Heart right ventricle (tissue), 16 donors: ENCODE measurements around the gene PREX1. TPM values are rescaled to one million over a fixed set of nuclear protein-coding genes. Genes with fewer than 3 reads are reported as not detected.
"Not testable (repeated sequence)": the region's sequence is repeated elsewhere in the genome, so short reads cannot be mapped to it uniquely, and the experiment has no call there.

ENCODE experiments used
- ATAC-seq, 8 donors: fragments of 200-7000 bp; cut with Tn5 transposase; one replicate each; pipeline ENCODE4 v1.9.1; 2020; ENCODE audit warnings: mild to moderate bottlenecking in 8 of 8, moderate library complexity in 8 of 8, moderate number of reproducible peaks in 1 of 8
- DNase-seq, 2 donors: peaks; one replicate each; pipeline ENCODE4 v3.0.0-alpha.2; 2020
- H3K27ac ChIP-seq, 10 donors: fragments of 200-600 bp; sonication (generic) in 2 of 10; one replicate each; pipeline versions ENCODE4 v1.5.0 to v1.8.0; 2020 to 2022; ENCODE audit warnings: mild to moderate bottlenecking in 3 of 10
- H3K27me3 ChIP-seq, 7 donors: fragments of 200-600 bp; one replicate each; pipeline ENCODE4 v1.8.0; 2021 to 2022; ENCODE audit warnings: mild to moderate bottlenecking in 2 of 7
- H3K36me3 ChIP-seq, 9 donors: fragments of 200-600 bp; sonication (generic) in 1 of 9; one replicate each; pipeline versions ENCODE4 v1.5.0 to v1.8.0; 2020 to 2022; ENCODE audit warnings: mild to moderate bottlenecking in 2 of 9
- H3K4me1 ChIP-seq, 9 donors: fragments of 200-600 bp; sonication (generic) in 1 of 9; one replicate each; pipeline versions ENCODE4 v1.5.0 to v1.8.0; 2020 to 2022; ENCODE audit warnings: mild to moderate bottlenecking in 4 of 9
- H3K4me3 ChIP-seq, 10 donors: fragments of 200-600 bp; sonication (generic) in 2 of 10; one replicate each; pipeline versions ENCODE4 v1.5.0 to v1.8.0; 2020 to 2022; ENCODE audit warnings: mild to moderate bottlenecking in 7 of 10, moderate library complexity in 2 of 10
- H3K9me3 ChIP-seq, 11 donors: fragments of 200-600 bp in 10 of 11; sonication (generic) in 2 of 11; one replicate each; pipeline versions ENCODE4 v1.5.0 to v1.8.0; 2013 to 2022; ENCODE audit warnings: mild to moderate bottlenecking in 2 of 11, control low read depth in 1 of 11, moderate library complexity in 1 of 11
- WGBS, 2 donors: extraction: QIAGEN DNeasy Blood & Tissue Kit; methylation state at CpG; one replicate each; pipeline ENCODE4 v1.1.7; 2013; ENCODE audit warnings: inconsistent platforms in 1 of 2; 5-methylcytosine and 5-hydroxymethylcytosine counted together
- intact Hi-C, 10 donors: fragments of 100-400 bp; cut with DNase I; formaldehyde crosslinking; loops; one replicate each; pipeline versions ENCODE4 v1.11.1 to v1.14.2; 2022
- polyA plus RNA-seq, 2 donors: library from polyadenylated mRNA; stranded (reverse); fragments of 200-250 nt; gene quantifications; one replicate each; pipeline ENCODE4 v1.2.3, GENCODE V29; 2013
- total RNA-seq, 10 donors: library from RNA; stranded (reverse); fragmentation: NEBNext Ultra II Directional in 3 of 10; extraction: Animal tissue kit (Norgen Biotek cat#: 25700) in 3 of 10; gene quantifications; one replicate each; pipeline versions ENCODE4 v1.2.1 to v1.2.4, GENCODE V29; 2021 to 2023
- TF ChIP-seq, protein P1 (sequence below), 9 donors: fragments of 200-600 bp; sonication (generic) in 2 of 9; IDR thresholded peaks; one replicate each; pipeline versions ENCODE4 v1.5.0 to v1.8.0; 2021 to 2022; ENCODE audit warnings: antibody characterized with exemption in 9 of 9, mild to moderate bottlenecking in 5 of 9, moderate library complexity in 1 of 9
- donor health status: Arrhythmogenic right ventricular cardiomyopathy.
- donor health status: ischemic (EF 13 %, LVEDD 7.1; RV severe dilation, severe dysfunction).
- donor health status: healthy with polysubstance abuse.
- donor health status: DM: no; HTN: yes; CAD: no.
- donor health status: DM: no; HTN: no; CAD: no.
- donor health status: ischemic (EF 25% LVEDD 6.9; RV normal size, moderate dysfunction).
- donor health status: ischemic (EF 25% LVEDD 5.7; RV mildly dilated, moderate dysfunction).
- donor health status: healthy.
- donor health status: DM: yes; HTN: yes; CAD: no.
- donor health status: Ischemic cardiomyopathy.
- donor health status: ischemic (EF 35%, LVEDD 5.7; RV mildly dilated, moderate dysfunction).
- donor health status: nonischemic (EF 11% LVEDD 7.7; RV severe dilation, severe dysfunction).
- donor health status: DM: yes; HTN: yes; CAD: no.
- donor health status: PGD.
- donor health status: ischemic (EF 29% LVEDD 5.4; RV normal size, mild dysfunction).
- donor health status: nonischemic (EF 23%, LVEDD 6.1; RV moderate dilation, normal function).

PREX1 gene
- total and polyA plus RNA-seq, 12 donors = 4.6 to 23.4 (median 8.8) TPM

DNA sequence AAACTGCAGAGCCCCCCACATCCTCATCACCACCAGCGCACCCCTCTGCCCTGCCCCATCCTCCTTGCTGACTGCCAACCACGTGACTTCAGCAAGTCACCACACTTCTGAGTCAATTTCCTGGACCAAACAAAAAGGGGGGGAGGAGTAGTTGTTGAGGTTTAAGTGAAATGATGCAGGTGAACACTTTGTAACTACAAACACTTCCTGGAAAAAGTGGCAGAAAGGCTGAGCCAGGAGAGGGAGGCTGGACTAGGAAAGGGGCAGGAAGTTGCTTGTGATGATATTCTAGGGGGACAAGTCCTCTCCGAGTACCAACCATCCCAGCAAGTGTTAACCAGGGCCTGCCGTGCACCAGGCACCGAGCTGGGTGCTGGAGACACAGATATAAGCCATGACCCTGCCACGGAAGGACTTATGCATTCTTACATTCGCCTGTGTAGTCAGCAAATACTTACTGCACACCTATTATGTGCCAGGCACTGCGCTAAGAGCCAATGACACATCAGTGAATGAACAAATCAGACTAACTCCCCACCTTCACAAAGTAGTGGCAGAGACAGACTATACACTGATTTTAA, 67.3 kb downstream of the PREX1 start:
- H3K27ac ChIP-seq = peak overlapping the region in 9 of 10 donors; percentile 36 to 94 (median 60)
- DNase-seq (peak in 1 of 2 donors; percentile 44), ATAC-seq (peak; percentile 16 to 63 (median 60))
- peak overlapping the region in 1 of 10 donors; percentile 25 for H3K4me3 ChIP-seq
- peaks cover 0 to 11% (median 0%) of the 10 kb centered on the region in 11 donors for H3K9me3 ChIP-seq
- H3K36me3 ChIP-seq = no peaks in the 10 kb centered on the region
- peaks cover 0 to 97% (median 29%) of the 10 kb centered on the region in 9 donors for H3K4me1 ChIP-seq
- H3K27me3 ChIP-seq = no peaks in the 10 kb centered on the region
- TF ChIP-seq, protein P1, sequence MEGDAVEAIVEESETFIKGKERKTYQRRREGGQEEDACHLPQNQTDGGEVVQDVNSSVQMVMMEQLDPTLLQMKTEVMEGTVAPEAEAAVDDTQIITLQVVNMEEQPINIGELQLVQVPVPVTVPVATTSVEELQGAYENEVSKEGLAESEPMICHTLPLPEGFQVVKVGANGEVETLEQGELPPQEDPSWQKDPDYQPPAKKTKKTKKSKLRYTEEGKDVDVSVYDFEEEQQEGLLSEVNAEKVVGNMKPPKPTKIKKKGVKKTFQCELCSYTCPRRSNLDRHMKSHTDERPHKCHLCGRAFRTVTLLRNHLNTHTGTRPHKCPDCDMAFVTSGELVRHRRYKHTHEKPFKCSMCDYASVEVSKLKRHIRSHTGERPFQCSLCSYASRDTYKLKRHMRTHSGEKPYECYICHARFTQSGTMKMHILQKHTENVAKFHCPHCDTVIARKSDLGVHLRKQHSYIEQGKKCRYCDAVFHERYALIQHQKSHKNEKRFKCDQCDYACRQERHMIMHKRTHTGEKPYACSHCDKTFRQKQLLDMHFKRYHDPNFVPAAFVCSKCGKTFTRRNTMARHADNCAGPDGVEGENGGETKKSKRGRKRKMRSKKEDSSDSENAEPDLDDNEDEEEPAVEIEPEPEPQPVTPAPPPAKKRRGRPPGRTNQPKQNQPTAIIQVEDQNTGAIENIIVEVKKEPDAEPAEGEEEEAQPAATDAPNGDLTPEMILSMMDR (IDR thresholded peaks at IDR 0.05) = no peak
- intact Hi-C loops = loop anchor here in 2 of 10 donors (5.0 kb wide), 1 partner anchor 67 kb away; the partner anchor contains the start of gene PREX1 (in 2 of the 2)
- WGBS, 2 donors = 54 to 55% methylated on average over 8 of the region's 8 CpGs

DNA sequence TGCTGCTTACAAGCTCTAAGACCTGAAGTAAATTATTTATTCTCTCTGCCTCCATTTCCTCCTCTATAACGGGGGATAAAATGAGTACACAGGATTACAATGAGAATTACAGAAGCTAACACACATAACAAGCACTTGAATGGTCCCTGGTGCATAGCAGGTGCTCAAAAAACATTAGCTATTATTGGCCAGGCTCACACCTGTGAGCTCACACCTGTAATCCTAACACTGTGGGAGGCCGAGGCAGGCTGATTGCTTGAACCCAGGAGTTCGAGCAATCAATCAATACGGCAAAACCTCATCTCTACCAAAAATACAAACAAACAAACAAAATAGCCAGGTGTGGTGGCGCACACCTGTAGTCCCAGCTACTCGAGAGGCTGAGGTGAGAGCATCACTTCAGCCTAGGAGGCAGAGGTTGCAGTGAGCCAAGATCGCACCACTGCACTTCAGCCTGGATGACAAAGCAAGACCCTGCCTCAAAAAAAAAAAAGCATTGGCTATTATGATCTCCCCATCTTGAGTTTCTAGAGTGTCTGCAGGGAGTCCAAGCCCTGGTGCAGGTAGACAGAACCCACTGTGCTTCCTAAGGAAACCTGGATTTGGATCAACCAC, 68.1 kb downstream of the PREX1 start:
- Histone ChIP-seq H3K27me3 (no peaks in the 10 kb centered on the region), H3K9me3 (peaks cover 0 to 13% (median 0%) of the 10 kb centered on the region in 11 donors), H3K4me1 (peaks cover 0 to 95% (median 29%) of the 10 kb centered on the region in 9 donors), H3K27ac (peak overlapping the region in 6 of 10 donors; percentile 44 to 94 (median 58)), H3K36me3 (no peaks in the 10 kb centered on the region), H3K4me3 (peak overlapping the region in 1 of 10 donors; percentile 15)
- intact Hi-C loops = loop anchor here in 3 of 10 donors (5.0 to 10.0 kb wide), 2 partner anchors 65 to 68 kb away; partner anchors contain the start of gene PREX1 (in 3 of the 3)
- WGBS, 2 donors = 83 to 91% methylated on average over 7 of the region's 7 CpGs
- DNase-seq (no peak), ATAC-seq (no peak)
- TF ChIP-seq, protein P1 (IDR thresholded peaks at IDR 0.05) = no peak

DNA sequence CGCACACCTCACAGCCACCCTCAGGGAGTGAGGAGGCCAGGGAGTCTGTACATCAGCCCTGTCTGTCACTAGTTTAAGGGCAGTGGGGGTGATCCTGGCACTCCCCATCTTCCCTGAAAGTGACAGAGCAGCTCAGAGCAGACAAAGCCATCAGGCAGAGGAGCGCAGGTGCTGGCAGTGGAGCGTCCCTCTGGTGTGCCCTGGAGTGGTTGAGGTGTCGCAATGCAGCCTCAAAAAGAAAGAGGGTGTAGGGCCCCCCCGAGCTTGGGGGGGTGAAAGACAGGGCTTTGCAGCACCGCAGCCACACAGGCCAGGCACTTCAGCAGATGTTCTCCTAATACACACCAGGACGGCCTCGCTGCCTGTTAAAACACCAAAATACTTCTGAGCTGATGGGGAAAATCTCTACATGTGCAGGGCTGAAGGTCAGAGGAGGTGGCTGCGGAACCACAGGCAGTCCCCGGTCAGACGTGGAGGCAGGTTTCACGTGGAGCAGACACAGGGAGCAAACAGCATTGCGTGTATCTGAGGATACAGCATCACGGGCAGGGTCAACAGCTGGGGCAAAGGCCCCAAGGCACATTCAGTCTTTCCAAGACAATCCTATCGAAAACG, 69.5 kb downstream of the PREX1 start:
- Histone ChIP-seq H3K4me3 (no peak overlapping the region), H3K4me1 (peaks cover 0 to 93% (median 20%) of the 10 kb centered on the region in 9 donors), H3K27ac (peak overlapping the region in 2 of 10 donors; percentile 60 to 94), H3K27me3 (no peaks in the 10 kb centered on the region), H3K36me3 (no peaks in the 10 kb centered on the region), H3K9me3 (peaks cover 0 to 11% (median 0%) of the 10 kb centered on the region in 11 donors)
- TF ChIP-seq, protein P1 (IDR thresholded peaks at IDR 0.05) = no peak
- ATAC-seq (no peak), DNase-seq (no peak)
- intact Hi-C loops = loop anchor here in 1 of 10 donors (10.0 kb wide), 1 partner anchor 66 kb away; the partner anchor contains the start of gene PREX1
- WGBS, 2 donors = 86 to 92% methylated on average over 16 of the region's 16 CpGs

DNA sequence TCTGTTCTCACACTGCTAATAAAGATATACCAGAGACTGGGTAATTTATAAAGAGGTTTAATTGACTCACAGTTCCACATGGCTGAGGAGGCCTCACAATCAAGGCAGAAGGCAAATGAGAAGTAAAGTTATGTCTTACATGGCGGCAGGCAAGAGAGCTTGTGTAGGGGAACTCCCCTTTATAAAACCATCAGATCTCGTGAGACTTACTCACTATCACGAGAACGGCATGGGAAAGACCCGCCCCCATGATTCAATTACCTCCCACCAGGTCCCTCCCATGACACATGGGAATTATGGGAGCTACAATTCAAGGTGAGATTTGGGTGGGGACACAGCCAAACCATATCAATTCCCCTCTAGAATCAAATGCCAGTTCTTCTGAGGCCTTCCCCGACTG, 71.0 kb downstream of the PREX1 start:
- peak overlapping the region in 2 of 10 donors; percentile 55 to 94 for H3K27ac ChIP-seq
- 84 to 94% methylated on average over 6 of the region's 6 CpGs for WGBS, 2 donors
- not testable (repeated sequence) for H3K4me3 ChIP-seq, H3K9me3 ChIP-seq, ATAC-seq, H3K27me3 ChIP-seq, H3K36me3 ChIP-seq, DNase-seq
- H3K4me1 ChIP-seq = peaks cover 0 to 93% (median 21%) of the 10 kb centered on the region in 9 donors
- intact Hi-C loops = loop anchor here in 1 of 10 donors (10.0 kb wide), 1 partner anchor 68 kb away; the partner anchor contains the start of gene PREX1
